ENCODE data around the gene OPN1SW.

Gene OPN1SW

GRCh38 chr7:128757203-128757602 is 18.4 kb downstream of the OPN1SW start:
- TF ChIP-seq CTCF (IDR thresholded peaks at IDR 0.05; ENCODE audit: control insufficient read depth, insufficient read depth, low read depth, low read length, missing control alignments): no peak
- H3K4me3 ChIP-seq (ENCODE audit: control insufficient read depth, low read depth, low read length): no peak overlapping the region
- no peak for DNase-seq (ENCODE audit: low read depth)

GRCh38 chr7:128755819-128756476 is 19.6 kb downstream of the OPN1SW start:
- DNase-seq (ENCODE audit: low read depth): peak; percentile 89
- H3K4me3 ChIP-seq (ENCODE audit: control insufficient read depth, low read depth, low read length): no peak overlapping the region
- TF ChIP-seq CTCF (IDR thresholded peaks at IDR 0.05; ENCODE audit: control insufficient read depth, insufficient read depth, low read depth, low read length, missing control alignments): no peak

- H3K4me3 ChIP-seq (ENCODE audit: control insufficient read depth, low read depth, low read length): no peak overlapping the region
- TF ChIP-seq CTCF (IDR thresholded peaks at IDR 0.05; ENCODE audit: control insufficient read depth, insufficient read depth, low read depth, low read length, missing control alignments): no peak
- DNase-seq (ENCODE audit: low read depth): no peak
Observed at GRCh38 chr7:128755075-128755818, 20.3 kb downstream of the OPN1SW start.

- H3K4me3 ChIP-seq (ENCODE audit: control insufficient read depth, low read depth, low read length): no peak overlapping the region
- no peak for TF ChIP-seq CTCF (IDR thresholded peaks at IDR 0.05; ENCODE audit: control insufficient read depth, insufficient read depth, low read depth, low read length, missing control alignments)
- DNase-seq (ENCODE audit: low read depth): no peak
Observed at GRCh38 chr7:128752251-128752650, 23.3 kb downstream of the OPN1SW start.

GRCh38 chr7:128747327-128748079 is 28.1 kb downstream of the OPN1SW start:
- TF ChIP-seq CTCF (IDR thresholded peaks at IDR 0.05; ENCODE audit: control insufficient read depth, insufficient read depth, low read depth, low read length, missing control alignments): no peak
- H3K4me3 ChIP-seq (ENCODE audit: control insufficient read depth, low read depth, low read length): no peak overlapping the region
- no peak for DNase-seq (ENCODE audit: low read depth)

GRCh38 chr7:128745706-128746105 is 29.9 kb downstream of the OPN1SW start:
- no peak overlapping the region for H3K4me3 ChIP-seq (ENCODE audit: control insufficient read depth, low read depth, low read length)
- no peak for DNase-seq (ENCODE audit: low read depth)
- TF ChIP-seq CTCF (IDR thresholded peaks at IDR 0.05; ENCODE audit: control insufficient read depth, insufficient read depth, low read depth, low read length, missing control alignments): no peak
